GM12801 (cell line): ENCODE data around the gene GPC2.

Experiments used
- CTCF ChIP-seq: IDR thresholded peaks from one replicate; pipeline ENCODE4 v1.5.1; 2011; ENCODE audit warnings: control low read depth; ENCODE audit not compliant: insufficient read length; ENCODE audit errors: extremely low read depth

GPC2 gene

GRCh38 chr7:100208911-100209408, 31.8 kb upstream of the GPC2 start:
- no peak for TF ChIP-seq CTCF

- no peak for TF ChIP-seq CTCF
Measured at GRCh38 chr7:100204454-100204853, 27.3 kb upstream of the GPC2 start.

- TF ChIP-seq CTCF = no peak
Measured at GRCh38 chr7:100200693-100201092, 23.5 kb upstream of the GPC2 start.

- no peak for TF ChIP-seq CTCF
Measured at GRCh38 chr7:100198266-100198665, 21.1 kb upstream of the GPC2 start.

- TF ChIP-seq CTCF = no peak
Measured at GRCh38 chr7:100195222-100195621, 18.0 kb upstream of the GPC2 start.

- no peak for TF ChIP-seq CTCF
Measured at GRCh38 chr7:100192969-100193368, 15.8 kb upstream of the GPC2 start.

- no peak for TF ChIP-seq CTCF
Measured at GRCh38 chr7:100191775-100192174, 14.6 kb upstream of the GPC2 start.
